HG02763 (cell line): Measurements from ENCODE around the gene HPCAL4.

Experiments
- ATAC-seq: cut with Tn5 transposase; IDR thresholded peaks from one replicate; pipeline ENCODE4 v1.9.1; 2021; ENCODE audit warnings: mild to moderate bottlenecking, moderate library complexity; ENCODE audit not compliant: unreplicated experiment

HPCAL4 gene

GRCh38 chr1:39691383-39692151 is at the start of gene HPCAL4:
Gene HPCAL4, minus strand, starts transcription at chr1:39691433. Its CDS starts 6,830 bp downstream, at chr1:39684603.
- no peak for ATAC-seq

- peak; percentile 89 for ATAC-seq
Observed at GRCh38 chr1:39738622-39739366, 47.6 kb upstream of the HPCAL4 start, which contains the start of gene PPIE. Gene PPIE, plus strand, starts transcription at chr1:39738882. Its CDS starts 19 bp downstream, at chr1:39738901.

- no peak for ATAC-seq
Observed at GRCh38 chr1:39737546-39738169, 46.4 kb upstream of the HPCAL4 start.

GRCh38 chr1:39735731-39736130 is 44.5 kb upstream of the HPCAL4 start:
- ATAC-seq, result no peak

- no peak for ATAC-seq
Observed at GRCh38 chr1:39733161-39733560, 41.9 kb upstream of the HPCAL4 start.

- no peak for ATAC-seq
Observed at GRCh38 chr1:39732730-39733129, 41.5 kb upstream of the HPCAL4 start.

GRCh38 chr1:39729842-39730241 is 38.6 kb upstream of the HPCAL4 start:
- no peak for ATAC-seq

GRCh38 chr1:39729030-39729429 is 37.8 kb upstream of the HPCAL4 start:
- ATAC-seq, result no peak

- no peak for ATAC-seq
Observed at GRCh38 chr1:39727932-39728317, 36.7 kb upstream of the HPCAL4 start.

GRCh38 chr1:39727221-39727931 is 36.1 kb upstream of the HPCAL4 start:
- no peak for ATAC-seq

GRCh38 chr1:39726600-39726999 is 35.4 kb upstream of the HPCAL4 start:
- no peak for ATAC-seq

GRCh38 chr1:39722495-39722894 is 31.3 kb upstream of the HPCAL4 start:
- no peak for ATAC-seq

GRCh38 chr1:39721664-39722063 is 30.4 kb upstream of the HPCAL4 start:
- no peak for ATAC-seq

- no peak for ATAC-seq
Observed at GRCh38 chr1:39720094-39720999, 29.1 kb upstream of the HPCAL4 start.

- no peak for ATAC-seq
Observed at GRCh38 chr1:39717809-39718208, 26.6 kb upstream of the HPCAL4 start.

GRCh38 chr1:39713557-39713956 is 22.3 kb upstream of the HPCAL4 start:
- ATAC-seq, result no peak

- ATAC-seq, result no peak
Observed at GRCh38 chr1:39711966-39712340, 20.7 kb upstream of the HPCAL4 start.

GRCh38 chr1:39711104-39711965 is 20.1 kb upstream of the HPCAL4 start:
- ATAC-seq, result no peak

GRCh38 chr1:39707506-39707905 is 16.3 kb upstream of the HPCAL4 start:
- ATAC-seq, result no peak
